NCI-H748 treated with DMSO at 0.1 percent for 48 hours (cell line): ENCODE measurements around the gene OR56B1.

Experiments used
- DNase-seq: peaks from one replicate; lab custom pipeline; 2025; lab: John Stamatoyannopoulos, UW

OR56B1 gene

DNA sequence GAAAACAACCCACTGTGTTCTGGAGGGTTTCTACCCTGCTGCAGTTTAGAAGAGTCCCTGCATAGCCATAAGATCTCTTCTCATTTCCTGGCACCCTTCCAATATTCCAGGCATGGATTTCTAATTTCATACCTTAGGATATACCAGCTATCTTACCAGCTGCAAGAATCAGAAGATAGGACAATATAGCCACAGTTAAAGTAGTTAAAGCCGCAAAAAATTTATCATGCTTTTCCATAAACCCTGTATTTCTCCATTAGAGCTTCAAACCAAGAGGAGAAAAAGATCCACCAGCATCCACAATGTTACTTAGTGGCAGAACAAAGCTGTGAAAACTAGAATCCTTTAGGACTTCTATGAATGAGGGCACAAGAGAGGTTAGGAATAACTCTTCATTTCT is 8.6 kb upstream of the OR56B1 start:
- DNase-seq, result no peak

DNA sequence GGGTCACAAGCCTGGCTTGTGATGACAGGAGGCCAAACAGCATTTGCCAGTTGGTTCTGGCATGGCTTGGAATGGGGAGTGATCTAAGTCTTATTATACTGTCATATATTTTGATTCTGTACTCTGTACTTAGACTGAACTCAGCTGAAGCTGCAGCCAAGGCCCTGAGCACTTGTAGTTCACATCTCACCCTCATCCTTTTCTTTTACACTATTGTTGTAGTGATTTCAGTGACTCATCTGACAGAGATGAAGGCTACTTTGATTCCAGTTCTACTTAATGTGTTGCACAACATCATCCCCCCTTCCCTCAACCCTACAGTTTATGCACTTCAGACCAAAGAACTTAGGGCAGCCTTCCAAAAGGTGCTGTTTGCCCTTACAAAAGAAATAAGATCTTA is 843 bp downstream of the OR56B1 start:
- DNase-seq, result no peak

DNA sequence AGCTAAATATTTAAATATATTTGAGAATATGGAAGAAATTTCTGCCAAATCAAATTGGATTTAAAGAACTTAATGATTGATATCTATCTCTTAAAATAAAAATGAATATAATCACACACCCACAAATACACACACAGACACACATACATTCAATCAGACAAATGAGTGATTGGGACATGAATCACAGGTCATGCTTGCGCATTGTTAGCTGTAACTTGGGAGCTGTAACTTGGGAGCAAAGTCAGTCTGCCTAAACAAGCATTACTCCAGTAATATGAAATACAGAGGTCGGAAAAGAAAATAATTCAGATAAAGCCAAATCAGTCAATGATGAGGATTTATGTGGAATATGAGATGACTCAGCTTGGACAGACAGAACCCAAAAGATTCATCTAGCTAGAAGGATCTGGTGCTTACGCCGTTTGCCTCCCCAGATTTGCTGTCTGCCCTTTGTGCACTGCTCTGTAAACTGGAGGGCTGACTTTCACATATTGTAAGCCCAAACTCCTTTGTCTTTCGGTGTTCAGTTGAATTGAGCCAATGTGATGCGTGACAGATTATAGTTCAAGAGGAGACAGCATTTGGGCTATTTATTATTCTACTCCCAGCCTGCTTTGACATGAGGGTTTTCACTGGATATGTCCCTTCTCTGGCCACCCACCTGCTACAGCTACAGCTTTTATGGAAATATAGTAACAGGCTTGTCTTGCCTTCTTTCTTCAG is 1.6 kb downstream of the OR56B1 start:
- DNase-seq, result no peak

- DNase-seq, result no peak
These were observed 2.2 kb downstream of the OR56B1 start for GRCh38 chr11:5738431-5738830.

- no peak for DNase-seq
These were observed 10.4 kb downstream of the OR56B1 start for GRCh38 chr11:5746614-5747013.

GRCh38 chr11:5749836-5750235 is 13.6 kb downstream of the OR56B1 start:
- no peak for DNase-seq

GRCh38 chr11:5753943-5754342 is 17.7 kb downstream of the OR56B1 start, which contains the start of gene OR52N4:
TSS of gene OR52N4 (plus strand) at chr11:5754243. CDS start at chr11:5754741, 498 bp downstream.
- no peak for DNase-seq

GRCh38 chr11:5767056-5767455 is 30.8 kb downstream of the OR56B1 start:
- no peak for DNase-seq

GRCh38 chr11:5783255-5783654 is 47.0 kb downstream of the OR56B1 start, which contains the start of gene OR52N5:
TSS of gene OR52N5 (minus strand) at chr11:5783355. CDS start at chr11:5778634, 4,721 bp downstream.
- no peak for DNase-seq
